Spleen (tissue), 11 donors: ENCODE results near the gene HRH2. TPM values are rescaled to one million over a fixed set of nuclear protein-coding genes. Genes with fewer than 3 reads are reported as not detected.

ENCODE experiments used
- DNase-seq: peaks from one replicate; pipeline ENCODE4 v3.0.0-alpha.2; 2020
- H3K27ac ChIP-seq, 8 donors: fragments of 200-600 bp; sonication (generic) in 7 of 8; 1 replicate in 4 of 8; 2 replicates in 4 of 8; pipeline versions ENCODE4 v1.5.0 to v1.8.0; 2016 to 2021; ENCODE audit warnings: inconsistent platforms in 4 of 8, mild to moderate bottlenecking in 4 of 8, moderate library complexity in 1 of 8
- H3K27me3 ChIP-seq, 7 donors: fragments of 200-600 bp; sonication (generic) in 6 of 7; replicated peaks in 1 of 7; 1 replicate in 4 of 7; 2 replicates in 3 of 7; pipeline versions ENCODE4 v1.5.0 to v1.8.0; 2016 to 2021; ENCODE audit warnings: inconsistent platforms in 3 of 7, mild to moderate bottlenecking in 1 of 7
- H3K36me3 ChIP-seq, 6 donors: fragments of 200-600 bp; sonication (generic) in 5 of 6; 1 replicate in 4 of 6; 2 replicates in 2 of 6; pipeline versions ENCODE4 v1.5.0 to v1.8.0; 2016 to 2021; ENCODE audit warnings: inconsistent platforms in 2 of 6
- H3K4me1 ChIP-seq, 6 donors: fragments of 200-600 bp; sonication (generic) in 5 of 6; 1 replicate in 3 of 6; 2 replicates in 3 of 6; pipeline versions ENCODE4 v1.5.0 to v1.8.0; 2016 to 2021; ENCODE audit warnings: inconsistent platforms in 3 of 6
- H3K4me3 ChIP-seq, 8 donors: fragments of 200-600 bp; sonication (generic) in 7 of 8; 1 replicate in 4 of 8; 2 replicates in 4 of 8; pipeline versions ENCODE4 v1.5.0 to v1.8.0; 2016 to 2021; ENCODE audit warnings: inconsistent platforms in 4 of 8, mild to moderate bottlenecking in 4 of 8, moderate library complexity in 2 of 8
- H3K9me3 ChIP-seq, 8 donors: fragments of 200-600 bp; sonication (generic) in 7 of 8; 1 replicate in 4 of 8; 2 replicates in 4 of 8; pipeline versions ENCODE4 v1.5.0 to v1.8.0; 2016 to 2021; ENCODE audit warnings: inconsistent platforms in 4 of 8
- POLR2A ChIP-seq, 3 donors: fragments of 450-650 bp; IDR thresholded peaks; one replicate each; pipeline ENCODE4 v1.5.1; 2017; ENCODE audit warnings: antibody characterized with exemption in 3 of 3, mild to moderate bottlenecking in 1 of 3
- POLR2AphosphoS5 ChIP-seq, 3 donors: sonication (generic); formaldehyde crosslinking; IDR thresholded peaks; one replicate each; pipeline ENCODE4 v1.5.1; 2017; ENCODE audit warnings: antibody characterized with exemption in 3 of 3
- WGBS, 5 donors: extraction: QIAGEN DNeasy Blood & Tissue Kit in 3 of 5; methylation state at CpG; one replicate each; pipeline versions ENCODE4 v1.1.5 to v1.1.7; 2013 to 2018; 5-methylcytosine and 5-hydroxymethylcytosine counted together
- intact Hi-C: fragments of 100-400 bp; cut with DNase I; formaldehyde crosslinking; loops from one replicate; pipeline ENCODE4 v1.15.0; 2023; ENCODE audit warnings: low total_unique reads
- polyA plus RNA-seq, 3 donors: library from polyadenylated mRNA; stranded (reverse); fragments of 200-250 nt; gene quantifications; one replicate each; pipeline ENCODE4 v1.2.1, GENCODE V29; 2013
- total RNA-seq, 7 donors: library from RNA; depleted of rRNA in 3 of 7; stranded (reverse); fragments of >200 nt in 3 of 7; fragmentation: NEBNext Ultra II Directional in 4 of 7; extraction: Animal tissue kit (Norgen Biotek cat#: 25700) in 4 of 7; gene quantifications; one replicate each; pipeline versions ENCODE4 v1.1.0 to v1.2.1, GENCODE V29; 2016 to 2021
- TF ChIP-seq, protein P1 (sequence below), 11 experiments: fragments of 200-600 bp in 7 of 11; fragments of 450-650 bp in 4 of 11; sonication (generic) in 4 of 11; IDR thresholded peaks in 8 of 11; conservative IDR thresholded peaks in 3 of 11; 1 replicate in 7 of 11; 2 replicates in 4 of 11; pipeline versions ENCODE4 v1.4.0 to v1.8.0; 2016 to 2021; ENCODE audit warnings: antibody characterized with exemption in 11 of 11, inconsistent platforms in 4 of 11, mild to moderate bottlenecking in 1 of 11
- donor health status: healthy with polysubstance abuse.
- donor health status: DM: no; HTN: no; CAD: no; lungs with moderate emphysema.
- donor health status: DM: no; HTN: no; CAD: no.
- donor health status: Bipolar disorder and iron deficiency.
- donor health status: healthy.
- donor health status: DM: no; HTN: no; CAD: no.
- donor health status: DM: yes; HTN: yes; CAD: no.

HRH2 gene
- total and polyA plus RNA-seq, 10 donors: 1.9 to 85.2 (median 22.3) TPM

DNA sequence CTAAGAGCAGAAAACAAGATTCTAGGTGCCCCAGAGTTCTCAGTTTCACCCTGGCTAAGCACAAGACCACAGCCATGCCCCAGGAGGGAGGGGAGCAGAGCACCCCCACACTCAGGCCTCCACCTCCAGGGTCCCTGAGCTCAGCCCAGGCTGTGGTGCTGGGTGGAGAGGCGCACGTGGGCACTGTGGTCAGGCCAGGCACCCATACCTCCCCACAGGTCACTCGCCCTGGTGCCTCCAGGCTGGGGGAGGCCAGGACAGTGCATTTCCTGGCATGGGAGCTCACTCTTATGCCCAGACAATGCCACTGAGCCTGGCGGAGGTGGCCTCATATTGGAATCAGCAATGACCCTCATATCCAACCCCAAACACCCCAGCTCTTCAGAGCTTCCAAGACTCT lies 78.8 kb downstream of the HRH2 start:
- Histone ChIP-seq H3K27ac (no peak overlapping the region), H3K27me3 (peaks cover 0 to 75% (median 0%) of the 10 kb centered on the region in 7 donors), H3K4me1 (no peaks in the 10 kb centered on the region), H3K36me3 (no peaks in the 10 kb centered on the region), H3K9me3 (peaks cover 0 to 4% (median 0%) of the 10 kb centered on the region in 8 donors), H3K4me3 (no peak overlapping the region)
- intact Hi-C loops: no loop called here
- TF ChIP-seq, protein P1, sequence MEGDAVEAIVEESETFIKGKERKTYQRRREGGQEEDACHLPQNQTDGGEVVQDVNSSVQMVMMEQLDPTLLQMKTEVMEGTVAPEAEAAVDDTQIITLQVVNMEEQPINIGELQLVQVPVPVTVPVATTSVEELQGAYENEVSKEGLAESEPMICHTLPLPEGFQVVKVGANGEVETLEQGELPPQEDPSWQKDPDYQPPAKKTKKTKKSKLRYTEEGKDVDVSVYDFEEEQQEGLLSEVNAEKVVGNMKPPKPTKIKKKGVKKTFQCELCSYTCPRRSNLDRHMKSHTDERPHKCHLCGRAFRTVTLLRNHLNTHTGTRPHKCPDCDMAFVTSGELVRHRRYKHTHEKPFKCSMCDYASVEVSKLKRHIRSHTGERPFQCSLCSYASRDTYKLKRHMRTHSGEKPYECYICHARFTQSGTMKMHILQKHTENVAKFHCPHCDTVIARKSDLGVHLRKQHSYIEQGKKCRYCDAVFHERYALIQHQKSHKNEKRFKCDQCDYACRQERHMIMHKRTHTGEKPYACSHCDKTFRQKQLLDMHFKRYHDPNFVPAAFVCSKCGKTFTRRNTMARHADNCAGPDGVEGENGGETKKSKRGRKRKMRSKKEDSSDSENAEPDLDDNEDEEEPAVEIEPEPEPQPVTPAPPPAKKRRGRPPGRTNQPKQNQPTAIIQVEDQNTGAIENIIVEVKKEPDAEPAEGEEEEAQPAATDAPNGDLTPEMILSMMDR (IDR thresholded peaks at IDR 0.05 in 8 of 11, conservative IDR thresholded peaks at IDR 0.05 in 3 of 11): no peak
- TF ChIP-seq POLR2A (IDR thresholded peaks at IDR 0.05) (no peak), POLR2AphosphoS5 (IDR thresholded peaks at IDR 0.05) (no peak)
- 73 to 92% (median 75%) methylated on average over 2 to 4 of the region's 4 CpGs for WGBS, 5 donors
- DNase-seq: no peak

DNA sequence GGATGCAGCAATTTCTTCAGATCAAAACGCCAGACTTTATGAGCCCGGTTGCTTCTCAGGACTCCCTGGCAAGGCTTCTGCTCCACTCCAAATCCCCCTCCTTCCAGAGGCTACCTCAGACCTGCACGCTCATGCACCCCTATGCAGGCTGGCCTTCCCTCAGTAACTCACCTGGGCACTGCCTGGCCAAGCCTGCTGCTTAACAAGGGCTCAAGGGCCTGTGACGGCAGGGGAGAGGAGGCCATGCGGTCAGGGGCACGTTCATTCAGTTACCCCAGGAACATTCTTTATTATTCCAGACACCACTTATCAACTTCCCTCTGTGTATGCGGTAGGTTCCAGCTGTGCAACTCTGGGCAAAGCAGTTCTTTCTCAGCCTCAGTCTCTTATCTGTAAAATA lies 79.6 kb downstream of the HRH2 start:
- 69 to 80% (median 70%) methylated on average over 6 to 7 of the region's 7 CpGs for WGBS, 5 donors
- TF ChIP-seq POLR2A (IDR thresholded peaks at IDR 0.05) (no peak), POLR2AphosphoS5 (IDR thresholded peaks at IDR 0.05) (no peak)
- TF ChIP-seq, protein P1 (IDR thresholded peaks at IDR 0.05 in 8 of 11, conservative IDR thresholded peaks at IDR 0.05 in 3 of 11): no peak
- Histone ChIP-seq H3K36me3 (no peaks in the 10 kb centered on the region), H3K4me3 (no peak overlapping the region), H3K27ac (no peak overlapping the region), H3K27me3 (peaks cover 0 to 80% (median 0%) of the 10 kb centered on the region in 7 donors), H3K4me1 (no peaks in the 10 kb centered on the region), H3K9me3 (peaks cover 0 to 4% (median 0%) of the 10 kb centered on the region in 8 donors)
- intact Hi-C loops: no loop called here
- no peak for DNase-seq

DNA sequence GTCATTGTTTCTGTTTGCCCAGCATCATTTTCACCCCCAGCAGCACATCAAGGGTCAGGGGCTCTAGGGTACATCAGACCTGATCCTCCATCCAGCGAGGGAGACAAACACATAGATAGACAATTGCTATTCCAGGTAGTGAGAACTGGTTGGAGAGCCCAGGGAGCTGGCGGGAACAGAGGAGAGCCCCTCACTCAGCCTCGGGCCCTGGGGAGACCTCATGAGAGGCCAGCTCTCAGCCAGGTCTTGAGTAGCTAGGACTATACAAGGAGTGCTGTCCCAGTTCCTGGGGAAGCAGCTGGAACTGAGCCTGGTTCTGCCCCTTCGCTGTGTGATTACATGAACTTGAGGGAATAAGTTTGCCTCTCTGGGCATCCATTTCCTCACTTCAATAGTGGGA lies 80.3 kb downstream of the HRH2 start:
- Histone ChIP-seq H3K27ac (no peak overlapping the region), H3K36me3 (no peaks in the 10 kb centered on the region), H3K9me3 (peaks cover 0 to 4% (median 0%) of the 10 kb centered on the region in 8 donors), H3K4me3 (no peak overlapping the region), H3K4me1 (no peaks in the 10 kb centered on the region), H3K27me3 (peaks cover 0 to 80% (median 0%) of the 10 kb centered on the region in 7 donors)
- no peak for TF ChIP-seq POLR2A (IDR thresholded peaks at IDR 0.05)
- no peak for TF ChIP-seq POLR2AphosphoS5 (IDR thresholded peaks at IDR 0.05)
- TF ChIP-seq, protein P1 (IDR thresholded peaks at IDR 0.05 in 8 of 11, conservative IDR thresholded peaks at IDR 0.05 in 3 of 11): no peak
- no peak for DNase-seq
- 68 to 94% (median 81%) methylated on average over 4 of the region's 4 CpGs for WGBS, 5 donors
- intact Hi-C loops: no loop called here

DNA sequence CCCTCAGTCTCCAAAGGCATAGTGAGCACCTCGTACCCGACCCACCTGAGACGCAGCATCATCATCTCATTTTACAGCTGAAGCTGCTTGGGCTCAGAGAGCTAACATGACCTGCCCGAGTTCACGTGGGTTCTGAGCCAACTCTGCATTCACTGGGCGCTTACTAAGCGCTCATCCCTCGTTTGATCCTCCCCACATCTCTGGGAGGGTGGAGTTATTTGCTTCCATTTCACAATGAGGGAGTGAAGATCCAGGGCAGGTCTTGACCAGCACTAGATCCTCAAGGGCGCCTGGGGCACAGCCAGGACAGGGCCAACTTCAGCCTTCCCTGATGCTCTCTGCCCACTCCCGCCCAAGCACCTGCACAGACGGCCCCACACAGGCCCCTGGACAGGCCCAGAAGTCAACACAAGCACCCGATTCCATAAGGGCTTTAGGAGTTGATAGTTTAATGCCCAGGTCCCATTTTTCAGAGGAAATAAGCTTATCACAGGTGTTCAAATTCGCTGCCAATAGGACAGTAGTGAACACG lies 80.8 kb downstream of the HRH2 start:
- Histone ChIP-seq H3K4me3 (no peak overlapping the region), H3K9me3 (no peaks in the 10 kb centered on the region), H3K27ac (no peak overlapping the region), H3K36me3 (no peaks in the 10 kb centered on the region), H3K27me3 (peaks cover 0 to 75% (median 0%) of the 10 kb centered on the region in 7 donors), H3K4me1 (no peaks in the 10 kb centered on the region)
- WGBS, 5 donors: 78 to 84% (median 79%) methylated on average over 14 of the region's 14 CpGs
- intact Hi-C loops: no loop called here
- no peak for DNase-seq
- TF ChIP-seq POLR2A (IDR thresholded peaks at IDR 0.05) (no peak), POLR2AphosphoS5 (IDR thresholded peaks at IDR 0.05) (no peak)
- TF ChIP-seq, protein P1 (IDR thresholded peaks at IDR 0.05 in 8 of 11, conservative IDR thresholded peaks at IDR 0.05 in 3 of 11): no peak
